BLaER1 (cell line): ENCODE data around the gene CDK5RAP3.

ENCODE experiments used
- H3K27ac ChIP-seq: shearing (Covaris generic); formaldehyde crosslinking; 2 replicates; pipeline ENCODE4 v1.8.1; 2022
- H3K27me3 ChIP-seq: shearing (Covaris generic); formaldehyde crosslinking; 2 replicates; pipeline ENCODE4 v1.8.1; 2022
- H3K36me3 ChIP-seq: shearing (Covaris generic); formaldehyde crosslinking; 2 replicates; pipeline ENCODE4 v1.8.1; 2022
- H3K4me1 ChIP-seq: shearing (Covaris generic); formaldehyde crosslinking; 2 replicates; pipeline ENCODE4 v1.8.1; 2022
- H3K4me2 ChIP-seq: shearing (Covaris generic); formaldehyde crosslinking; 2 replicates; pipeline ENCODE4 v1.8.1; 2022
- H3K4me3 ChIP-seq: shearing (Covaris generic); formaldehyde crosslinking; 2 replicates; pipeline ENCODE4 v1.8.1; 2022
- H3K9ac ChIP-seq: shearing (Covaris generic); formaldehyde crosslinking; 2 replicates; pipeline ENCODE4 v1.8.1; 2022
- H3K9me3 ChIP-seq: shearing (Covaris generic); formaldehyde crosslinking; 2 replicates; pipeline ENCODE4 v1.8.1; 2022
- H4K20me1 ChIP-seq: shearing (Covaris generic); formaldehyde crosslinking; 2 replicates; pipeline ENCODE4 v1.8.1; 2022
- Cebpa-rat ChIP-seq: shearing (Covaris generic); IDR thresholded peaks from 2 replicates; pipeline ENCODE4 v1.8.1; 2022

CDK5RAP3 gene

GRCh38 chr17:47957591-47958490 lies 13.1 kb upstream of the CDK5RAP3 start, which contains the start of gene PRR15L:
Gene PRR15L (minus strand): TSS chr17:47957883. CDS start chr17:47953234, 4,649 bp downstream.
- Histone ChIP-seq H4K20me1 (no peaks in the 10 kb centered on the region), H3K9me3 (no peaks in the 10 kb centered on the region), H3K27me3 (no peaks in the 10 kb centered on the region), H3K9ac (no peak within 1 kb of the TSS), H3K27ac (no peak within 1 kb of the TSS), H3K4me3 (no peak within 1 kb of the TSS), H3K4me1 (peaks cover 33% of the 10 kb centered on the region), H3K4me2 (peak within 1 kb of the TSS; percentile 52), H3K36me3 (peaks cover 9% of the 10 kb centered on the region; the same call in 1 of the 2 replicates)
- no peak for TF ChIP-seq Cebpa-rat

GRCh38 chr17:47959825-47960655 lies 10.9 kb upstream of the CDK5RAP3 start:
- Histone ChIP-seq H3K4me2 (no peak overlapping the region), H3K4me1 (peaks cover 33% of the 10 kb centered on the region), H3K9ac (no peak overlapping the region), H3K9me3 (no peaks in the 10 kb centered on the region), H3K36me3 (no peaks in the 10 kb centered on the region), H4K20me1 (no peaks in the 10 kb centered on the region), H3K27me3 (no peaks in the 10 kb centered on the region), H3K27ac (no peak overlapping the region), H3K4me3 (no peak overlapping the region)
- TF ChIP-seq Cebpa-rat: no peak

- H3K4me1 ChIP-seq: peaks cover 30% of the 10 kb centered on the region
- H3K27ac ChIP-seq: no peak overlapping the region
- TF ChIP-seq Cebpa-rat: no peak
Observed at GRCh38 chr17:47961406-47961805, 9.5 kb upstream of the CDK5RAP3 start.

GRCh38 chr17:47962901-47963300 lies 8.0 kb upstream of the CDK5RAP3 start:
- H3K4me1 ChIP-seq: peaks cover 15% of the 10 kb centered on the region
- TF ChIP-seq Cebpa-rat: no peak
- H3K27me3 ChIP-seq: no peaks in the 10 kb centered on the region
- no peak overlapping the region for H3K9ac ChIP-seq
- no peaks in the 10 kb centered on the region for H4K20me1 ChIP-seq
- H3K4me2 ChIP-seq: no peak overlapping the region
- no peaks in the 10 kb centered on the region for H3K36me3 ChIP-seq
- no peak overlapping the region for H3K27ac ChIP-seq
- H3K9me3 ChIP-seq: no peaks in the 10 kb centered on the region
- H3K4me3 ChIP-seq: no peak overlapping the region

More at GRCh38 chr17:47961406-47961805, 9.5 kb upstream of the CDK5RAP3 start:
- Histone ChIP-seq H3K4me3 (no peak overlapping the region), H3K9me3 (no peaks in the 10 kb centered on the region), H4K20me1 (no peaks in the 10 kb centered on the region), H3K36me3 (no peaks in the 10 kb centered on the region), H3K27me3 (no peaks in the 10 kb centered on the region), H3K4me2 (no peak overlapping the region), H3K9ac (no peak overlapping the region)

- peaks cover 5% of the 10 kb centered on the region for H3K4me1 ChIP-seq
- H3K27ac ChIP-seq: no peak overlapping the region
- no peak overlapping the region for H3K4me3 ChIP-seq
- no peaks in the 10 kb centered on the region for H3K27me3 ChIP-seq
- H4K20me1 ChIP-seq: no peaks in the 10 kb centered on the region
- H3K4me2 ChIP-seq: no peak overlapping the region
- no peaks in the 10 kb centered on the region for H3K9me3 ChIP-seq
- H3K36me3 ChIP-seq: no peaks in the 10 kb centered on the region
- no peak for TF ChIP-seq Cebpa-rat
- no peak overlapping the region for H3K9ac ChIP-seq
Observed at GRCh38 chr17:47964856-47965255, 6.1 kb upstream of the CDK5RAP3 start.

- no peaks in the 10 kb centered on the region for H3K9me3 ChIP-seq
- H3K27me3 ChIP-seq: no peaks in the 10 kb centered on the region
- TF ChIP-seq Cebpa-rat: no peak
- no peaks in the 10 kb centered on the region for H4K20me1 ChIP-seq
- H3K27ac ChIP-seq: no peak overlapping the region
- no peak overlapping the region for H3K4me3 ChIP-seq
- peaks cover 12% of the 10 kb centered on the region for H3K4me1 ChIP-seq
- H3K36me3 ChIP-seq: no peaks in the 10 kb centered on the region
- H3K4me2 ChIP-seq: no peak overlapping the region
- H3K9ac ChIP-seq: no peak overlapping the region
Observed at GRCh38 chr17:47966079-47966519, 4.8 kb upstream of the CDK5RAP3 start.

- Histone ChIP-seq H3K9ac (no peak overlapping the region), H3K36me3 (no peaks in the 10 kb centered on the region), H3K9me3 (no peaks in the 10 kb centered on the region), H4K20me1 (no peaks in the 10 kb centered on the region), H3K27ac (no peak overlapping the region), H3K4me3 (no peak overlapping the region), H3K4me2 (no peak overlapping the region), H3K4me1 (peaks cover 28% of the 10 kb centered on the region), H3K27me3 (no peaks in the 10 kb centered on the region)
- TF ChIP-seq Cebpa-rat: no peak
Observed at GRCh38 chr17:47967607-47968252, 3.2 kb upstream of the CDK5RAP3 start.

GRCh38 chr17:47968836-47969235 lies 2.1 kb upstream of the CDK5RAP3 start:
- H3K27ac ChIP-seq: no peak overlapping the region

GRCh38 chr17:47969930-47970724 lies 786 bp upstream of the CDK5RAP3 start:
- Histone ChIP-seq H3K27ac (peak overlapping the region; percentile 55; the same call in 1 of the 2 replicates), H3K27me3 (no peaks in the 10 kb centered on the region), H3K4me3 (peak overlapping the region; percentile 93), H4K20me1 (no peaks in the 10 kb centered on the region), H3K4me2 (peak overlapping the region; percentile 85), H3K4me1 (peaks cover 35% of the 10 kb centered on the region), H3K9me3 (no peaks in the 10 kb centered on the region), H3K9ac (0 out of 2 replicates have a peak overlapping the region, but pooled peaks have one; percentile 28), H3K36me3 (peaks cover 18% of the 10 kb centered on the region)
- no peak for TF ChIP-seq Cebpa-rat

More at GRCh38 chr17:47968836-47969235, 2.1 kb upstream of the CDK5RAP3 start:
- no peak overlapping the region for H3K4me3 ChIP-seq
- H3K4me1 ChIP-seq: peaks cover 32% of the 10 kb centered on the region
- H4K20me1 ChIP-seq: no peaks in the 10 kb centered on the region
- no peaks in the 10 kb centered on the region for H3K27me3 ChIP-seq
- H3K36me3 ChIP-seq: peaks cover 6% of the 10 kb centered on the region
- no peaks in the 10 kb centered on the region for H3K9me3 ChIP-seq
- no peak overlapping the region for H3K4me2 ChIP-seq
- no peak overlapping the region for H3K9ac ChIP-seq
- TF ChIP-seq Cebpa-rat: no peak
